Measurements from ENCODE around the gene PRICKLE2.

PRICKLE2 gene

GRCh38 chr3:64262574-64263114, 37.4 kb upstream of the PRICKLE2 start:
- TF ChIP-seq GATA3 (IDR thresholded peaks at IDR 0.05; ENCODE audit: low read depth, low read length) (no peak), GATA2 (IDR thresholded peaks at IDR 0.05; ENCODE audit: low read depth, low read length) (no peak)

GRCh38 chr3:64260431-64260830, 35.2 kb upstream of the PRICKLE2 start:
- TF ChIP-seq GATA2 (IDR thresholded peaks at IDR 0.05; ENCODE audit: low read depth, low read length) = no peak
- no peak for TF ChIP-seq GATA3 (IDR thresholded peaks at IDR 0.05; ENCODE audit: low read depth, low read length)

- TF ChIP-seq GATA2 (IDR thresholded peaks at IDR 0.05; ENCODE audit: low read depth, low read length) = no peak
- TF ChIP-seq GATA3 (IDR thresholded peaks at IDR 0.05; ENCODE audit: low read depth, low read length) = no peak
Observed at GRCh38 chr3:64259636-64260035, 34.4 kb upstream of the PRICKLE2 start.

GRCh38 chr3:64257100-64257755, 32.0 kb upstream of the PRICKLE2 start:
- TF ChIP-seq GATA3 (IDR thresholded peaks at IDR 0.05; ENCODE audit: low read depth, low read length) (no peak), GATA2 (IDR thresholded peaks at IDR 0.05; ENCODE audit: low read depth, low read length) (no peak)

- TF ChIP-seq GATA2 (IDR thresholded peaks at IDR 0.05; ENCODE audit: low read depth, low read length) (no peak), GATA3 (IDR thresholded peaks at IDR 0.05; ENCODE audit: low read depth, low read length) (no peak)
Observed at GRCh38 chr3:64255741-64256340, 30.6 kb upstream of the PRICKLE2 start.

- TF ChIP-seq GATA2 (IDR thresholded peaks at IDR 0.05; ENCODE audit: low read depth, low read length) (no peak), GATA3 (IDR thresholded peaks at IDR 0.05; ENCODE audit: low read depth, low read length) (no peak)
Observed at GRCh38 chr3:64254443-64254842, 29.2 kb upstream of the PRICKLE2 start.

GRCh38 chr3:64253689-64254088, 28.4 kb upstream of the PRICKLE2 start:
- TF ChIP-seq GATA3 (IDR thresholded peaks at IDR 0.05; ENCODE audit: low read depth, low read length) = no peak
- TF ChIP-seq GATA2 (IDR thresholded peaks at IDR 0.05; ENCODE audit: low read depth, low read length) = no peak

- TF ChIP-seq GATA3 (IDR thresholded peaks at IDR 0.05; ENCODE audit: low read depth, low read length) (no peak), GATA2 (IDR thresholded peaks at IDR 0.05; ENCODE audit: low read depth, low read length) (no peak)
Observed at GRCh38 chr3:64251019-64251418, 25.8 kb upstream of the PRICKLE2 start.

GRCh38 chr3:64247991-64248646, 22.9 kb upstream of the PRICKLE2 start:
- no peak for TF ChIP-seq GATA2 (IDR thresholded peaks at IDR 0.05; ENCODE audit: low read depth, low read length)
- no peak for TF ChIP-seq GATA3 (IDR thresholded peaks at IDR 0.05; ENCODE audit: low read depth, low read length)

GRCh38 chr3:64244011-64244942, 19.0 kb upstream of the PRICKLE2 start:
- TF ChIP-seq GATA3 (IDR thresholded peaks at IDR 0.05; ENCODE audit: low read depth, low read length) = no peak

GRCh38 chr3:64242435-64242834, 17.2 kb upstream of the PRICKLE2 start:
- TF ChIP-seq GATA3 (IDR thresholded peaks at IDR 0.05; ENCODE audit: low read depth, low read length) = no peak
- no peak for TF ChIP-seq GATA2 (IDR thresholded peaks at IDR 0.05; ENCODE audit: low read depth, low read length)

- TF ChIP-seq GATA2 (IDR thresholded peaks at IDR 0.05; ENCODE audit: low read depth, low read length) (no peak), GATA3 (IDR thresholded peaks at IDR 0.05; ENCODE audit: low read depth, low read length) (no peak)
Observed at GRCh38 chr3:64240959-64241358, 15.7 kb upstream of the PRICKLE2 start.

- TF ChIP-seq GATA2 (IDR thresholded peaks at IDR 0.05; ENCODE audit: low read depth, low read length) (no peak), GATA3 (IDR thresholded peaks at IDR 0.05; ENCODE audit: low read depth, low read length) (no peak)
Observed at GRCh38 chr3:64240396-64240795, 15.1 kb upstream of the PRICKLE2 start.

- TF ChIP-seq GATA2 (IDR thresholded peaks at IDR 0.05; ENCODE audit: low read depth, low read length) (no peak), GATA3 (IDR thresholded peaks at IDR 0.05; ENCODE audit: low read depth, low read length) (no peak)
Observed at GRCh38 chr3:64239841-64240240, 14.6 kb upstream of the PRICKLE2 start.
